Measurements from ENCODE around the gene HASPIN.

The HASPIN gene

GRCh38 chr17:3679531-3680126 is 44.1 kb upstream of the HASPIN start:
- Histone ChIP-seq H4K91ac (ENCODE audit: low read depth, low read length) (no peak overlapping the region), H3K27me3 (ENCODE audit: insufficient read depth, low read length) (no peaks in the 10 kb centered on the region), H3K4me2 (ENCODE audit: low read length) (no peak overlapping the region), H3K9ac (ENCODE audit: low read length) (no peak overlapping the region), H2BK5ac (ENCODE audit: low read depth, low read length, poor library complexity) (no peak overlapping the region), H3K79me1 (ENCODE audit: low read length) (no peaks in the 10 kb centered on the region), H4K8ac (ENCODE audit: low read depth, low read length) (no peak overlapping the region), H3K14ac (ENCODE audit: low read length) (no peak overlapping the region), H3K9me3 (ENCODE audit: insufficient read depth, low read depth, low read length) (no peaks in the 10 kb centered on the region), H2AFZ (ENCODE audit: insufficient read depth, low read length, poor library complexity) (no peak overlapping the region), H4K12ac (ENCODE audit: low read depth, low read length) (no peak overlapping the region), H3K4ac (ENCODE audit: low read depth, low read length) (no peak overlapping the region), H3K18ac (ENCODE audit: low read length) (no peak overlapping the region), H3K36me3 (ENCODE audit: control insufficient read depth in 1 of 2, insufficient read depth in 2 of 2, low read length in 2 of 2) (no peaks in the 10 kb centered on the region), H3K79me2 (ENCODE audit: control insufficient read depth, insufficient read depth, low read length, poor library complexity) (no peaks in the 10 kb centered on the region), H2AK5ac (ENCODE audit: low read length) (no peak overlapping the region), H2BK12ac (ENCODE audit: low read length) (no peak overlapping the region), H2BK120ac (ENCODE audit: insufficient read depth, low read length, poor library complexity) (no peak overlapping the region), H3K4me1 (ENCODE audit: control insufficient read depth in 1 of 2, insufficient read depth in 2 of 2, low read length in 2 of 2) (peaks cover 2% of the 10 kb centered on the region in 2 experiments), H3K27ac (ENCODE audit: low read depth, low read length) (no peak overlapping the region), H3K4me3 (ENCODE audit: low read depth, low read length) (no peak overlapping the region), H3K23ac (ENCODE audit: low read length) (no peak overlapping the region)
- DNase-seq, result no peak
- WGBS (ENCODE audit: extremely low coverage, insufficient coverage, insufficient read length), result no CpG with 5 or more reads among the region's 20 CpGs

- Histone ChIP-seq H3K9ac (ENCODE audit: low read length) (no peak overlapping the region), H3K79me2 (ENCODE audit: control insufficient read depth, insufficient read depth, low read length, poor library complexity) (no peaks in the 10 kb centered on the region), H2BK120ac (ENCODE audit: insufficient read depth, low read length, poor library complexity) (no peak overlapping the region), H3K4ac (ENCODE audit: low read depth, low read length) (no peak overlapping the region), H2BK12ac (ENCODE audit: low read length) (no peak overlapping the region), H4K91ac (ENCODE audit: low read depth, low read length) (no peak overlapping the region), H3K4me1 (ENCODE audit: control insufficient read depth in 1 of 2, insufficient read depth in 2 of 2, low read length in 2 of 2) (no peaks in the 10 kb centered on the region), H3K27me3 (ENCODE audit: insufficient read depth, low read length) (no peaks in the 10 kb centered on the region), H4K12ac (ENCODE audit: low read depth, low read length) (no peak overlapping the region), H3K36me3 (ENCODE audit: control insufficient read depth in 1 of 2, insufficient read depth in 2 of 2, low read length in 2 of 2) (no peaks in the 10 kb centered on the region), H3K79me1 (ENCODE audit: low read length) (no peaks in the 10 kb centered on the region), H3K14ac (ENCODE audit: low read length) (no peak overlapping the region), H3K18ac (ENCODE audit: low read length) (no peak overlapping the region), H2BK5ac (ENCODE audit: low read depth, low read length, poor library complexity) (no peak overlapping the region), H3K27ac (ENCODE audit: low read depth, low read length) (no peak overlapping the region), H3K9me3 (ENCODE audit: insufficient read depth, low read depth, low read length) (no peaks in the 10 kb centered on the region), H3K4me2 (ENCODE audit: low read length) (no peak overlapping the region), H2AFZ (ENCODE audit: insufficient read depth, low read length, poor library complexity) (no peak overlapping the region), H4K8ac (ENCODE audit: low read depth, low read length) (no peak overlapping the region), H3K23ac (ENCODE audit: low read length) (no peak overlapping the region), H3K4me3 (ENCODE audit: low read depth, low read length) (no peak overlapping the region), H2AK5ac (ENCODE audit: low read length) (no peak overlapping the region)
- DNase-seq, result no peak
- WGBS (ENCODE audit: extremely low coverage, insufficient coverage, insufficient read length), result no CpG with 5 or more reads among the region's 12 CpGs
These were observed 42.6 kb upstream of the HASPIN start for GRCh38 chr17:3681057-3681456.

- Histone ChIP-seq H2AK5ac (ENCODE audit: low read length) (no peak overlapping the region), H4K91ac (ENCODE audit: low read depth, low read length) (no peak overlapping the region), H3K14ac (ENCODE audit: low read length) (no peak overlapping the region), H2AFZ (ENCODE audit: insufficient read depth, low read length, poor library complexity) (no peak overlapping the region), H3K79me2 (ENCODE audit: control insufficient read depth, insufficient read depth, low read length, poor library complexity) (no peaks in the 10 kb centered on the region), H2BK12ac (ENCODE audit: low read length) (no peak overlapping the region), H3K79me1 (ENCODE audit: low read length) (no peaks in the 10 kb centered on the region), H3K23ac (ENCODE audit: low read length) (no peak overlapping the region), H3K9me3 (ENCODE audit: insufficient read depth, low read depth, low read length) (no peaks in the 10 kb centered on the region), H3K27ac (ENCODE audit: low read depth, low read length) (no peak overlapping the region), H3K4me3 (ENCODE audit: low read depth, low read length) (no peak overlapping the region), H3K27me3 (ENCODE audit: insufficient read depth, low read length) (no peaks in the 10 kb centered on the region), H3K18ac (ENCODE audit: low read length) (no peak overlapping the region), H2BK5ac (ENCODE audit: low read depth, low read length, poor library complexity) (no peak overlapping the region), H2BK120ac (ENCODE audit: insufficient read depth, low read length, poor library complexity) (no peak overlapping the region), H3K4me1 (ENCODE audit: control insufficient read depth in 1 of 2, insufficient read depth in 2 of 2, low read length in 2 of 2) (no peaks in the 10 kb centered on the region), H3K4me2 (ENCODE audit: low read length) (no peak overlapping the region), H4K8ac (ENCODE audit: low read depth, low read length) (no peak overlapping the region), H3K9ac (ENCODE audit: low read length) (no peak overlapping the region), H4K12ac (ENCODE audit: low read depth, low read length) (no peak overlapping the region), H3K4ac (ENCODE audit: low read depth, low read length) (no peak overlapping the region), H3K36me3 (ENCODE audit: control insufficient read depth in 1 of 2, insufficient read depth in 2 of 2, low read length in 2 of 2) (no peaks in the 10 kb centered on the region)
- DNase-seq, result no peak
- WGBS (ENCODE audit: extremely low coverage, insufficient coverage, insufficient read length), result no CpG with 5 or more reads among the region's 20 CpGs
These were observed 42.1 kb upstream of the HASPIN start for GRCh38 chr17:3681565-3681964.

- no peak overlapping the region for H3K9ac ChIP-seq (ENCODE audit: low read length)
- no peak overlapping the region for H4K12ac ChIP-seq (ENCODE audit: low read depth, low read length)
- H3K18ac ChIP-seq (ENCODE audit: low read length), result no peak overlapping the region
- H3K23ac ChIP-seq (ENCODE audit: low read length), result no peak overlapping the region
- no peaks in the 10 kb centered on the region for H3K9me3 ChIP-seq (ENCODE audit: insufficient read depth, low read depth, low read length)
- no peaks in the 10 kb centered on the region for H3K79me2 ChIP-seq (ENCODE audit: control insufficient read depth, insufficient read depth, low read length, poor library complexity)
- no peak overlapping the region for H4K91ac ChIP-seq (ENCODE audit: low read depth, low read length)
- no peak overlapping the region for H3K27ac ChIP-seq (ENCODE audit: low read depth, low read length)
- H3K4me2 ChIP-seq (ENCODE audit: low read length), result no peak overlapping the region
- H2BK120ac ChIP-seq (ENCODE audit: insufficient read depth, low read length, poor library complexity), result no peak overlapping the region
- H4K8ac ChIP-seq (ENCODE audit: low read depth, low read length), result no peak overlapping the region
- H3K79me1 ChIP-seq (ENCODE audit: low read length), result no peaks in the 10 kb centered on the region
- H2BK12ac ChIP-seq (ENCODE audit: low read length), result no peak overlapping the region
- no peak overlapping the region for H3K4ac ChIP-seq (ENCODE audit: low read depth, low read length)
- no peak overlapping the region for H2BK5ac ChIP-seq (ENCODE audit: low read depth, low read length, poor library complexity)
- no peaks in the 10 kb centered on the region for H3K36me3 ChIP-seq (ENCODE audit: control insufficient read depth in 1 of 2, insufficient read depth in 2 of 2, low read length in 2 of 2)
- H3K27me3 ChIP-seq (ENCODE audit: insufficient read depth, low read length), result no peaks in the 10 kb centered on the region
- no peak overlapping the region for H3K14ac ChIP-seq (ENCODE audit: low read length)
- no peak overlapping the region for H2AFZ ChIP-seq (ENCODE audit: insufficient read depth, low read length, poor library complexity)
- H3K4me1 ChIP-seq (ENCODE audit: control insufficient read depth in 1 of 2, insufficient read depth in 2 of 2, low read length in 2 of 2), result no peaks in the 10 kb centered on the region
- no peak overlapping the region for H3K4me3 ChIP-seq (ENCODE audit: low read depth, low read length)
- no peak overlapping the region for H2AK5ac ChIP-seq (ENCODE audit: low read length)
- no peak for DNase-seq
- WGBS (ENCODE audit: extremely low coverage, insufficient coverage, insufficient read length), result no CpG with 5 or more reads among the region's 12 CpGs
These were observed 41.7 kb upstream of the HASPIN start for GRCh38 chr17:3682033-3682432.

Data from trophoblast cell (in vitro differentiated cells and primary cell).